B cell (primary cell): ENCODE measurements around the gene TMEM116. TPM values are rescaled to one million over a fixed set of nuclear protein-coding genes. Genes with fewer than 3 reads are reported as not detected.
"Not testable (repeated sequence)": the region's sequence is repeated elsewhere in the genome, so short reads cannot be mapped to it uniquely, and the experiment has no call there.

Source experiments
- ATAC-seq: fragments of 200-7000 bp; cut with Tn5 transposase; one replicate; pipeline ENCODE4 v1.10.0; 2021; ENCODE audit warnings: low read depth, mild to moderate bottlenecking, moderate number of reproducible peaks, moderate library complexity
- CTCF ChIA-PET: fragments of 350-600 bp; sonication (Branson Sonifier 250); formaldehyde crosslinking; loops from one replicate; lab custom pipeline; 2021; ENCODE audit warnings: antibody characterized with exemption, inconsistent platforms; lab: Charles Lee
- POLR2A ChIA-PET: fragments of 350-600 bp; sonication (Branson Sonifier 250); formaldehyde crosslinking; loops from one replicate; lab custom pipeline; 2021; ENCODE audit warnings: antibody characterized with exemption; lab: Charles Lee
- DNase-seq: peaks from one replicate; pipeline ENCODE4 v3.0.0; 2013
- H2AFZ ChIP-seq: 2 replicates; pipeline ENCODE4 v1.6.1; 2012; ENCODE audit warnings: mild to moderate bottlenecking, low read depth, low read length; ENCODE audit not compliant: insufficient read depth, poor library complexity, severe bottlenecking
- H3K27ac ChIP-seq, 2 donors: 1 replicate in 1 of 2; 2 replicates in 1 of 2; pipeline ENCODE4 v1.5.1; 2012 to 2013; ENCODE audit warnings: low read length in 2 of 2, mild to moderate bottlenecking in 2 of 2, moderate library complexity in 1 of 2
- H3K27me3 ChIP-seq, 4 experiments: fragments of 200-600 bp in 1 of 4; sonication (generic) in 1 of 4; replicated peaks in 1 of 4; 1 replicate in 2 of 4; 2 replicates in 2 of 4; pipeline versions ENCODE4 v1.6.1 to v1.7.0; 2013 to 2016; ENCODE audit warnings: low read length in 3 of 4, mild to moderate bottlenecking in 2 of 4, mixed read lengths in 1 of 4, moderate library complexity in 1 of 4; ENCODE audit not compliant: insufficient read depth in 4 of 4, control insufficient read depth in 3 of 4; ENCODE audit errors: control extremely low read depth in 1 of 4
- H3K36me3 ChIP-seq, 2 experiments: replicated peaks in 1 of 2; 1 replicate in 1 of 2; 2 replicates in 1 of 2; pipeline versions ENCODE4 v1.6.1 to v1.7.1; 2013; ENCODE audit warnings: low read length in 1 of 2; ENCODE audit not compliant: insufficient read depth in 2 of 2, control insufficient read depth in 1 of 2; ENCODE audit errors: control extremely low read depth in 1 of 2, extremely low read depth in 1 of 2
- H3K4me1 ChIP-seq, 2 donors: fragments of 200-600 bp in 1 of 2; sonication (generic) in 1 of 2; 1 replicate in 1 of 2; 2 replicates in 1 of 2; pipeline versions ENCODE4 v1.5.1 to v1.6.1; 2013 to 2017; ENCODE audit warnings: low read length in 2 of 2; ENCODE audit not compliant: control insufficient read depth in 2 of 2, insufficient read depth in 2 of 2
- H3K4me2 ChIP-seq: replicated peaks from 2 replicates; pipeline ENCODE3; 2012; ENCODE audit warnings: mild to moderate bottlenecking, low read depth, low read length; ENCODE audit not compliant: poor library complexity, severe bottlenecking
- H3K4me3 ChIP-seq, 5 experiments: fragments of 200-600 bp in 1 of 5; sonication (generic) in 1 of 5; 1 replicate in 3 of 5; 2 replicates in 2 of 5; pipeline versions ENCODE4 v1.5.1 to v1.7.0; 2011 to 2016; ENCODE audit warnings: low read length in 4 of 5, mild to moderate bottlenecking in 4 of 5, low read depth in 2 of 5, control low read depth in 1 of 5, moderate library complexity in 1 of 5; ENCODE audit not compliant: insufficient read depth in 1 of 5; ENCODE audit errors: control extremely low read depth in 1 of 5, extremely low read depth in 1 of 5
- H3K79me2 ChIP-seq: fragments of 200-600 bp; sonication (generic); one replicate; pipeline ENCODE4 v1.6.0; 2016; ENCODE audit warnings: low read length; ENCODE audit not compliant: control insufficient read depth, insufficient read depth
- H3K9ac ChIP-seq: fragments of 200-600 bp; sonication (generic); 2 replicates; pipeline ENCODE4 v1.6.1; 2017; ENCODE audit warnings: mild to moderate bottlenecking, low read length, moderate library complexity
- H3K9me3 ChIP-seq, 3 donors: one replicate each; pipeline versions ENCODE4 v1.6.1 to v1.7.1; 2013; ENCODE audit warnings: low read length in 2 of 3; ENCODE audit not compliant: control insufficient read depth in 2 of 3, insufficient read depth in 1 of 3; ENCODE audit errors: control extremely low read depth in 1 of 3
- H4K20me1 ChIP-seq: 2 replicates; pipeline ENCODE4 v1.6.0; 2012; ENCODE audit warnings: mild to moderate bottlenecking, low read length; ENCODE audit not compliant: insufficient read depth, control insufficient read depth, poor library complexity, severe bottlenecking
- H3K27ac Mint-ChIP-seq: one replicate; pipeline ENCODE4 v1.8.0; 2021; ENCODE audit warnings: mixed read lengths
- H3K27me3 Mint-ChIP-seq: one replicate; pipeline ENCODE4 v1.8.0; 2021; ENCODE audit warnings: mixed read lengths
- H3K4me1 Mint-ChIP-seq: one replicate; pipeline ENCODE4 v1.8.0; 2021; ENCODE audit warnings: mixed read lengths
- H3K4me3 Mint-ChIP-seq: one replicate; pipeline ENCODE4 v1.8.0; 2021; ENCODE audit warnings: mixed read lengths
- H3K9me3 Mint-ChIP-seq: one replicate; pipeline ENCODE4 v1.8.0; 2022; ENCODE audit warnings: mixed read lengths; ENCODE audit not compliant: insufficient read depth
- CTCF ChIP-seq: fragments of 200-600 bp; IDR thresholded peaks from one replicate; pipeline ENCODE4 v1.8.0; 2022; ENCODE audit warnings: antibody characterized with exemption, mild to moderate bottlenecking
- EZH2 ChIP-seq: IDR thresholded peaks from 2 replicates; pipeline ENCODE4 v1.6.1; 2012; ENCODE audit warnings: borderline replicate concordance, low read depth, mild to moderate bottlenecking, moderate library complexity, low read length; ENCODE audit not compliant: insufficient read depth, poor library complexity, severe bottlenecking
- WGBS: methylation state at CpG from one replicate; pipeline ENCODE4 v1.1.5; 2013; ENCODE audit warnings: missing lambda C conversion rate; ENCODE audit not compliant: insufficient coverage; 5-methylcytosine and 5-hydroxymethylcytosine counted together
- intact Hi-C: fragments of 100-400 bp; cut with micrococcal nuclease; formaldehyde crosslinking; loops from one replicate; pipeline ENCODE4 v1.10.0; 2022
- polyA plus RNA-seq: library from polyadenylated mRNA; depleted of rRNA; stranded (reverse); fragments of >200 nt; gene quantifications from 2 replicates; pipeline ENCODE4 v1.2.3, GENCODE V29; 2012
- total RNA-seq, 2 donors: library from RNA; stranded (reverse); fragments of 120-200 nt in 1 of 2; gene quantifications; 1 replicate in 1 of 2; 2 replicates in 1 of 2; pipeline versions ENCODE4 v1.2.3 to v1.2.4, GENCODE V29; 2013 to 2022

The TMEM116 gene
- total and polyA plus RNA-seq, 2 donors (not counting 1 experiment from before 2014, with no cell fraction given): 7.9 to 11.7 TPM

DNA sequence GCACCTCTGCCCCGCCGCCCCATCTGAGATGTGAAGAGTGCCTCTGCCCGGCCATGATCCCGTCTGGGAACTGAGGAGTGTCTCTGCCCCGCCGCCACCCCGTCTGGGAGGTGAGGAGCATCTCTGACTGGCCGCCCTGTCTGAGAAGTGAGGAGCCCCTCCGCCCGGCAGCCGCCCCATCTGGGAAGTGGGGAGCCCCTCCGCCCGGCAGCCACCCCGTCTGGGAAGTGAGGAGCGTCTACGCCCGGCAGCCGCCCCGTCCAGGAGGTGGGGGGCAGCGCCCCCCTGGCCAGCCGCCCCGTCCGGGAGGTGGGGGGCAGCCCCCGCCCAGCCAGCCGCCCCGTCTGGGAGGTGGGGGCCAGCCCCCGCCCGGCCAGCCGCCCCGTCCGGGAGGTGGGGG is 55.7 kb downstream of the TMEM116 start:
- H3K9me3 Mint-ChIP-seq: peaks cover 14% of the 10 kb centered on the region
- H3K4me1 Mint-ChIP-seq, POLR2A ChIA-PET, H3K4me3 Mint-ChIP-seq, H3K79me2 ChIP-seq, H3K4me1 ChIP-seq, H3K4me2 ChIP-seq, H3K27ac ChIP-seq, H3K27ac Mint-ChIP-seq, H3K27me3 ChIP-seq, ATAC-seq, DNase-seq, H3K27me3 Mint-ChIP-seq, H3K36me3 ChIP-seq, H3K4me3 ChIP-seq, intact Hi-C loops, CTCF ChIA-PET, H2AFZ ChIP-seq, H4K20me1 ChIP-seq, H3K9ac ChIP-seq: not testable (repeated sequence)
- H3K9me3 ChIP-seq: peaks cover 8 to 11% (median 10%) of the 10 kb centered on the region in 3 donors
- WGBS: 98% methylated on average over 20 of the region's 31 CpGs

GRCh38 chr12:111954969-111955368 is 58.0 kb downstream of the TMEM116 start:
- no peak for ATAC-seq
- no peak overlapping the region for H3K27ac Mint-ChIP-seq
- H3K27me3 ChIP-seq: no peaks in the 10 kb centered on the region
- no peaks in the 10 kb centered on the region for H3K36me3 ChIP-seq
- no peak for TF ChIP-seq EZH2
- TF ChIP-seq CTCF: no peak
- H2AFZ ChIP-seq: no peak overlapping the region
- no peak overlapping the region for H3K4me3 Mint-ChIP-seq
- no peaks in the 10 kb centered on the region for H3K79me2 ChIP-seq
- no peaks in the 10 kb centered on the region for H4K20me1 ChIP-seq
- H3K9me3 Mint-ChIP-seq: peaks cover 8% of the 10 kb centered on the region
- H3K4me1 Mint-ChIP-seq: peaks cover 9% of the 10 kb centered on the region
- no peaks in the 10 kb centered on the region for H3K27me3 Mint-ChIP-seq
- ChIA-PET POLR2A (no interaction called here), CTCF (interaction anchor here (0.8 to 1.5 kb wide), 2 partner anchors 10 to 59 kb away, joined by 4 to 5 read pairs; no protein-coding TSS in a partner anchor)
- peaks cover 5 to 11% (median 9%) of the 10 kb centered on the region in 3 donors for H3K9me3 ChIP-seq
- no peak overlapping the region for H3K4me2 ChIP-seq
- H3K4me1 ChIP-seq: no peaks in the 10 kb centered on the region
- no peak for DNase-seq
- H3K4me3 ChIP-seq: no peak overlapping the region
- 98% methylated on average over 3 of the region's 5 CpGs for WGBS
- H3K9ac ChIP-seq: no peak overlapping the region
- intact Hi-C loops: no loop called here
- no peak overlapping the region for H3K27ac ChIP-seq
